IMR-90 (cell line): Measurements from ENCODE around the gene RECK. TPM values are rescaled to one million over a fixed set of nuclear protein-coding genes. Genes with fewer than 3 reads are reported as not detected.

Experiments
- ATAC-seq: fragments of 200-7000 bp; cut with Tn5 transposase; 2 replicates; pipeline ENCODE4 v1.9.1; 2020; ENCODE audit warnings: low read depth, mild to moderate bottlenecking, moderate library complexity
- BruUV-seq: library from RNA; stranded (reverse); fragments of 400-500 nt; replicated peaks from 2 replicates; lab custom pipeline; 2021; lab: Mats Ljungman, UMichigan
- CTCF ChIA-PET: fragments of 300-600 bp; formaldehyde crosslinking; extraction: SDS; loops from one replicate; lab custom pipeline; 2021; ENCODE audit warnings: antibody characterized with exemption; lab: Yijun Ruan, JAX
- POLR2A ChIA-PET: fragments of 300-600 bp; sonication (Branson Sonifier 250); formaldehyde crosslinking; loops from one replicate; lab custom pipeline; 2022; ENCODE audit warnings: antibody characterized with exemption; ENCODE audit not compliant: unreplicated experiment; lab: Charles Lee
- DNase-seq: peaks from one replicate; pipeline ENCODE4 v3.0.0; 2013
- H2AFZ ChIP-seq: replicated peaks from 2 replicates; pipeline ENCODE3; 2013; ENCODE audit warnings: low read length, mild to moderate bottlenecking; ENCODE audit not compliant: poor library complexity
- H2AK5ac ChIP-seq: 2 replicates; pipeline ENCODE4 v1.6.1; 2013; ENCODE audit warnings: low read depth, low read length, inconsistent platforms
- H2AK9ac ChIP-seq: replicated peaks from 2 replicates; pipeline ENCODE3; 2013; ENCODE audit warnings: mild to moderate bottlenecking, low read depth, low read length, moderate library complexity; ENCODE audit not compliant: poor library complexity
- H2BK120ac ChIP-seq: 2 replicates; pipeline ENCODE4 v1.6.1; 2013; ENCODE audit warnings: low read depth, low read length, inconsistent platforms
- H2BK15ac ChIP-seq: 3 replicates; pipeline ENCODE4 v1.6.1; 2013; ENCODE audit warnings: low read depth, low read length, inconsistent platforms
- H2BK20ac ChIP-seq: 2 replicates; pipeline ENCODE4 v1.6.1; 2013; ENCODE audit warnings: low read depth, mild to moderate bottlenecking, inconsistent platforms, low read length, moderate library complexity
- H2BK5ac ChIP-seq: 2 replicates; pipeline ENCODE4 v1.6.1; 2013; ENCODE audit warnings: mild to moderate bottlenecking, low read depth, low read length, inconsistent platforms; ENCODE audit not compliant: poor library complexity, severe bottlenecking
- H3K14ac ChIP-seq: replicated peaks from 2 replicates; pipeline ENCODE4 v1.6.1; 2013; ENCODE audit warnings: low read depth, low read length, inconsistent platforms
- H3K18ac ChIP-seq: 2 replicates; pipeline ENCODE4 v1.6.1; 2013; ENCODE audit warnings: low read depth, low read length, control low read depth
- H3K23ac ChIP-seq: 2 replicates; pipeline ENCODE4 v1.6.1; 2013; ENCODE audit warnings: low read depth, low read length, inconsistent platforms
- H3K27ac ChIP-seq: 2 replicates; pipeline ENCODE4 v1.5.1; 2013; ENCODE audit warnings: mild to moderate bottlenecking, control low read depth, low read length; ENCODE audit not compliant: insufficient read depth
- H3K27me3 ChIP-seq: 2 replicates; pipeline ENCODE4 v1.6.1; 2013; ENCODE audit warnings: low read length; ENCODE audit not compliant: control insufficient read depth, insufficient read depth
- H3K36me3 ChIP-seq: 2 replicates; pipeline ENCODE4 v1.6.1; 2013; ENCODE audit warnings: low read length, mixed read lengths; ENCODE audit not compliant: control insufficient read depth, insufficient read depth
- H3K4ac ChIP-seq: 2 replicates; pipeline ENCODE4 v1.6.1; 2013; ENCODE audit warnings: low read depth, low read length, inconsistent platforms
- H3K4me1 ChIP-seq: 2 replicates; pipeline ENCODE4 v1.6.1; 2013; ENCODE audit warnings: low read length, mixed read lengths; ENCODE audit not compliant: control insufficient read depth, insufficient read depth
- H3K4me2 ChIP-seq: 2 replicates; pipeline ENCODE4 v1.6.1; 2013; ENCODE audit warnings: low read depth, mild to moderate bottlenecking, control low read depth, low read length, moderate library complexity
- H3K4me3 ChIP-seq: 2 replicates; pipeline ENCODE4 v1.5.1; 2013; ENCODE audit warnings: low read depth, mild to moderate bottlenecking, control low read depth, low read length, moderate library complexity; ENCODE audit not compliant: insufficient read depth
- H3K56ac ChIP-seq: 2 replicates; pipeline ENCODE4 v1.6.1; 2013; ENCODE audit warnings: low read length, inconsistent platforms; ENCODE audit not compliant: insufficient read depth; ENCODE audit errors: extremely low read depth
- H3K79me1 ChIP-seq, 2 experiments: 2 replicates each; pipeline ENCODE4 v1.6.1; 2013; ENCODE audit warnings: low read length in 2 of 2, inconsistent platforms in 1 of 2, low read depth in 1 of 2
- H3K9ac ChIP-seq: 2 replicates; pipeline ENCODE4 v1.6.1; 2013; ENCODE audit warnings: low read depth, low read length, control low read depth
- H3K9me1 ChIP-seq: 2 replicates; pipeline ENCODE4 v1.6.1; 2013; ENCODE audit warnings: low read length, inconsistent platforms; ENCODE audit not compliant: insufficient read depth
- H3K9me3 ChIP-seq: 2 replicates; pipeline ENCODE4 v1.6.1; 2013; ENCODE audit warnings: low read length; ENCODE audit not compliant: control insufficient read depth, insufficient read depth
- H4K20me1 ChIP-seq: 2 replicates; pipeline ENCODE4 v1.6.1; 2013; ENCODE audit warnings: low read length, inconsistent platforms; ENCODE audit not compliant: insufficient read depth
- H4K5ac ChIP-seq: 2 replicates; pipeline ENCODE4 v1.6.1; 2013; ENCODE audit warnings: mild to moderate bottlenecking, low read depth, low read length, control low read depth
- H4K8ac ChIP-seq, 2 experiments: 2 replicates each; pipeline ENCODE4 v1.6.1; 2013; ENCODE audit warnings: low read depth in 2 of 2, low read length in 2 of 2, control low read depth in 1 of 2, inconsistent platforms in 1 of 2
- H4K91ac ChIP-seq: 2 replicates; pipeline ENCODE4 v1.6.1; 2013; ENCODE audit warnings: low read depth, low read length, inconsistent platforms; ENCODE audit not compliant: insufficient read depth
- BHLHE40 ChIP-seq: fragments of 150-350 bp; IDR thresholded peaks from 2 replicates; pipeline ENCODE4 v1.6.1; 2016; ENCODE audit warnings: mild to moderate bottlenecking, low read depth, low read length
- FOS ChIP-seq: fragments of 150-350 bp; IDR thresholded peaks from 2 replicates; pipeline ENCODE4 v1.6.1; 2016; ENCODE audit warnings: low read depth, low read length
- MAZ ChIP-seq: IDR thresholded peaks from 2 replicates; pipeline ENCODE4 v1.6.1; 2012; ENCODE audit warnings: low read depth, mild to moderate bottlenecking, low read length, improper control_type of control experiment, moderate library complexity, borderline replicate concordance
- NFE2L2 ChIP-seq: fragments of 150-350 bp; IDR thresholded peaks from 2 replicates; pipeline ENCODE4 v1.6.1; 2016; ENCODE audit warnings: low read depth, mild to moderate bottlenecking, low read length
- RAD21 ChIP-seq: IDR thresholded peaks from 2 replicates; pipeline ENCODE4 v1.6.1; 2012; ENCODE audit warnings: low read length, improper control_type of control experiment
- RCOR1 ChIP-seq: IDR thresholded peaks from 2 replicates; pipeline ENCODE4 v1.6.1; 2012; ENCODE audit warnings: mild to moderate bottlenecking, low read length, improper control_type of control experiment; ENCODE audit not compliant: insufficient replicate concordance
- SMC3 ChIP-seq: fragments of 150-350 bp; IDR thresholded peaks from 2 replicates; pipeline ENCODE4 v1.6.1; 2016; ENCODE audit warnings: low read depth, mild to moderate bottlenecking, antibody characterized with exemption, low read length, moderate library complexity
- WGBS, 2 experiments: methylation state at CpG; one replicate each; pipeline versions ENCODE4 v1.1.5 to v1.1.7; 2013; ENCODE audit warnings: missing lambda C conversion rate in 2 of 2; ENCODE audit not compliant: insufficient read length in 1 of 2; ENCODE audit errors: extremely low coverage in 2 of 2; 5-methylcytosine and 5-hydroxymethylcytosine counted together
- dilution Hi-C: fragments of 300-500 bp; cut with HindIII; formaldehyde crosslinking; loops from one replicate; pipeline ENCODE4 v1.14.3; 2018; ENCODE audit warnings: low sequenced_read_pairs; ENCODE audit not compliant: unreplicated experiment
- in situ Hi-C: fragments of 300-500 bp; cut with MboI; formaldehyde crosslinking; loops from 3 replicates; pipeline ENCODE4 v1.14.3; 2019; ENCODE audit warnings: low sequenced_read_pairs, inconsistent platforms, mixed read lengths
- intact Hi-C: fragments of 100-400 bp; cut with micrococcal nuclease; formaldehyde crosslinking; loops from 2 replicates; pipeline ENCODE4 v1.10.0; 2022
- polyA plus RNA-seq, 3 experiments: library from polyadenylated mRNA; depleted of rRNA; stranded (reverse); fragments of >200 nt; gene quantifications; 2 replicates each; pipeline ENCODE4 v1.2.3, GENCODE V29; 2012; ENCODE audit warnings: low replicate concordance in 1 of 3
- total RNA-seq: library from RNA; depleted of rRNA; stranded (reverse); fragments of >200 nt; gene quantifications from 2 replicates; pipeline ENCODE4 v1.2.3, GENCODE V29; 2012

Gene RECK
- total and polyA plus RNA-seq, 2 of the 4 experiments (the other 2 are of a cell fraction) = 23.5 to 44.0 TPM

- no peak for ATAC-seq
- Histone ChIP-seq H4K5ac (no peak overlapping the region), H3K4me2 (no peak overlapping the region), H3K9me1 (peaks cover 5% of the 10 kb centered on the region; the same call in 1 of the 2 replicates), H2BK120ac (no peak overlapping the region), H3K14ac (0 out of 2 replicates have a peak overlapping the region, but pooled peaks have one; percentile 21), H3K4me1 (peaks cover 2% of the 10 kb centered on the region; the same call in 1 of the 2 replicates), H3K36me3 (no peaks in the 10 kb centered on the region), H3K27me3 (peaks cover 4% of the 10 kb centered on the region), H3K18ac (no peak overlapping the region), H3K79me1 (no peaks in the 10 kb centered on the region), H2AK5ac (no peak overlapping the region), H3K56ac (no peak overlapping the region), H2BK20ac (no peak overlapping the region), H3K27ac (no peak overlapping the region), H2AK9ac (no peak overlapping the region), H4K91ac (no peak overlapping the region), H2AFZ (no peak overlapping the region), H3K9ac (no peak overlapping the region), H4K8ac (no peak overlapping the region), H2BK15ac (0 out of 3 replicates have a peak overlapping the region, but pooled peaks have one; percentile 39), H2BK5ac (no peak overlapping the region), H3K9me3 (peaks cover 9% of the 10 kb centered on the region), H4K20me1 (no peaks in the 10 kb centered on the region), H3K23ac (no peak overlapping the region), H3K4ac (no peak overlapping the region), H3K4me3 (no peak overlapping the region)
- no peak for DNase-seq
- intact Hi-C loops = no loop called here
- TF ChIP-seq RAD21 (no peak), FOS (no peak), BHLHE40 (no peak), RCOR1 (no peak), NFE2L2 (no peak), MAZ (no peak), SMC3 (no peak)
- no CpG with 5 or more reads among the region's 3 CpGs for WGBS, 2 experiments
- POLR2A ChIA-PET = no interaction called here
- CTCF ChIA-PET = interaction anchor here (1.2 kb wide), 1 partner anchor 52 kb away, joined by 4 read pairs; no protein-coding TSS in a partner anchor
- dilution Hi-C loops = no loop called here
- no TSS peak for BruUV-seq
- in situ Hi-C loops = no loop called here
These were observed 30.0 kb upstream of the RECK start for GRCh38 chr9:36006549-36007315.
